Naive B cell (primary cell): Measurements from ENCODE around the gene CLDN34. TPM values are rescaled to one million over a fixed set of nuclear protein-coding genes. Genes with fewer than 3 reads are reported as not detected.

Experiments used
- ATAC-seq, 2 donors: fragments of 150-1000 bp; cut with Tn5 transposase; 2 replicates each; pipeline ENCODE4 v1.10.0; 2021; ENCODE audit warnings: low read depth in 2 of 2, mild to moderate bottlenecking in 2 of 2, moderate library complexity in 2 of 2
- DNase-seq: peaks from one replicate; pipeline ENCODE4 v3.0.0; 2022
- H3K27ac Mint-ChIP-seq, 6 donors: one replicate each; pipeline ENCODE4 v1.8.0; 2020 to 2022; ENCODE audit warnings: mild to moderate bottlenecking in 6 of 6, mixed read lengths in 6 of 6, moderate library complexity in 5 of 6, inconsistent platforms in 2 of 6
- H3K27me3 Mint-ChIP-seq, 3 donors: one replicate each; pipeline ENCODE4 v1.8.0; 2021 to 2022; ENCODE audit warnings: mixed read lengths in 3 of 3, mild to moderate bottlenecking in 1 of 3
- H3K36me3 Mint-ChIP-seq, 2 donors: one replicate each; pipeline ENCODE4 v1.8.0; 2020 to 2022; ENCODE audit warnings: mixed read lengths in 2 of 2, inconsistent platforms in 1 of 2, mild to moderate bottlenecking in 1 of 2
- H3K4me1 Mint-ChIP-seq, 3 donors: one replicate each; pipeline ENCODE4 v1.8.0; 2020 to 2022; ENCODE audit warnings: mixed read lengths in 3 of 3, inconsistent platforms in 1 of 3, mild to moderate bottlenecking in 1 of 3, moderate library complexity in 1 of 3
- H3K4me3 Mint-ChIP-seq, 8 donors: one replicate each; pipeline ENCODE4 v1.8.0; 2020 to 2022; ENCODE audit warnings: mild to moderate bottlenecking in 8 of 8, mixed read lengths in 8 of 8, moderate library complexity in 8 of 8, inconsistent platforms in 2 of 8
- H3K9me3 Mint-ChIP-seq, 7 donors: one replicate each; pipeline ENCODE4 v1.8.0; 2020 to 2022; ENCODE audit warnings: mixed read lengths in 7 of 7, mild to moderate bottlenecking in 5 of 7, inconsistent platforms in 2 of 7, moderate library complexity in 1 of 7
- polyA plus RNA-seq, 6 donors: library from polyadenylated mRNA; unstranded; fragments of 300-500 nt; fragmentation: Illumina TruSeq; gene quantifications; one replicate each; pipeline ENCODE4 v1.2.3, GENCODE V29; 2021; ENCODE audit warnings: low read depth in 6 of 6

Gene CLDN34, protein sequence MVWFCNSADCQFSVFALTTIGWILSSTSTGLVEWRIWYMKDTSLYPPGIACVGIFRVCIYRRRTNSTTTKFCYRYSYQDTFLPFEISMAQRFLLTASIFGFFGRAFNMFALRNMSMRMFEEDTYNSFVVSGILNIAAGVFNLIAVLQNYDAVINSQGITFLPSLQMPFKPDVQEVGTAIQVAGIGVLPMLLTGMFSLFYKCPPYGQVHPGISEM
- polyA plus RNA-seq = not detected

- Mint-ChIP-seq H3K36me3 (peaks cover 0 to 16% of the 10 kb centered on the region in 2 donors), H3K27me3 (peaks cover 4 to 15% (median 8%) of the 10 kb centered on the region in 3 donors), H3K9me3 (peaks cover 0 to 11% (median 7%) of the 10 kb centered on the region in 7 donors), H3K4me1 (peaks cover 0 to 7% (median 6%) of the 10 kb centered on the region in 3 donors), H3K4me3 (no peak within 1 kb of the TSS), H3K27ac (no peak within 1 kb of the TSS)
- ATAC-seq (no peak), DNase-seq (no peak)
Observed at GRCh38 chrX:9966775-9967408, at the start of gene CLDN34. Gene CLDN34 (plus strand): TSS chrX:9967358. CDS start chrX:9967358, 0 bp downstream.

DNA sequence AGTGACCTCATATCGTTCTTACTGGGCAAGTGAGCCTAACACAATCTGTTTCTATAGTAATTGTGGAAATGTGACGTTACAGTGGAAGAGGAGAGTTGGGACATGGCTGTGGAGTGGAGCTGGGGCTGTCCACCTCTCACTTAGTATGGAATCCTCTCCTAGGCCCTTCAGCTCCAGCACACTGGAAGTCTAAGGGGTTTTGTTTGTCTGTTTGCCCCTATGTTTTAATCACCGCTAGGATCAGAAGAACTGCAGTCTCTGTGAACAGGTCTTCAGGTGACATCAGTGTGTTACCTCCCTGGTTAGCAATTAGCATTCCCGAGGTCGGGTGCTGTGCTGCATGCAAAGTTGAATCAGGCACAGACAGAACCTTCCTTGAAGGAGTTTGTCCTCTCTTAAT lies 49.3 kb upstream of the CLDN34 start:
- Mint-ChIP-seq H3K4me1 (no peaks in the 10 kb centered on the region), H3K27ac (no peak overlapping the region), H3K36me3 (no peaks in the 10 kb centered on the region), H3K9me3 (peaks cover 0 to 9% (median 0%) of the 10 kb centered on the region in 7 donors), H3K4me3 (no peak overlapping the region), H3K27me3 (peaks cover 0 to 19% (median 12%) of the 10 kb centered on the region in 3 donors)
- DNase-seq (no peak), ATAC-seq (no peak)

DNA sequence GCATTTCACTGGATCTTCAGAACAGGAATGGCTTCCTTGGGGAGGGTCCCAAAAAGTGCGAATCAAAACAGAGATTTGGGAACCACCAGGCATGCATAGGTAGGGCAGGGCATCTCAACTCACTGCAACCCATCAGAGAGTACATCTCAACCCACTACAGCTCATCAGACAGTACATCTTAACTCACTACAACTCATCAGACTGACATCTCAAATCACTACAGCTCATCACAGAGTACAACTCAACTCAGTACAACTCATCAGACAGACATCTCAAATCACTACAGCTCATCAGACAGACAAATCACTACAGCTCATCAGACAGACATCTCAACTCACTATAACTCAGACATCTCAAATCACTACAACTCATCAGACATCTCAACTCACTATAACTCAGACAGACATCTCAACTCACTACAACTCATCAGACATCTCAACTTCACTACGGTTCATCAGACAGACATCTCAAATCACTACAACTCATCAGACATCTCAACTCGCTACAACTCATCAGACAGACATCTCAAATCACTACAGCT lies 47.5 kb upstream of the CLDN34 start:
- peaks cover 0 to 19% (median 12%) of the 10 kb centered on the region in 3 donors for H3K27me3 Mint-ChIP-seq
- no peak overlapping the region for H3K4me3 Mint-ChIP-seq
- DNase-seq (no peak), ATAC-seq (no peak)
- peaks cover 0 to 9% (median 0%) of the 10 kb centered on the region in 7 donors for H3K9me3 Mint-ChIP-seq
- H3K27ac Mint-ChIP-seq = no peak overlapping the region
- H3K4me1 Mint-ChIP-seq = no peaks in the 10 kb centered on the region
- no peaks in the 10 kb centered on the region for H3K36me3 Mint-ChIP-seq

DNA sequence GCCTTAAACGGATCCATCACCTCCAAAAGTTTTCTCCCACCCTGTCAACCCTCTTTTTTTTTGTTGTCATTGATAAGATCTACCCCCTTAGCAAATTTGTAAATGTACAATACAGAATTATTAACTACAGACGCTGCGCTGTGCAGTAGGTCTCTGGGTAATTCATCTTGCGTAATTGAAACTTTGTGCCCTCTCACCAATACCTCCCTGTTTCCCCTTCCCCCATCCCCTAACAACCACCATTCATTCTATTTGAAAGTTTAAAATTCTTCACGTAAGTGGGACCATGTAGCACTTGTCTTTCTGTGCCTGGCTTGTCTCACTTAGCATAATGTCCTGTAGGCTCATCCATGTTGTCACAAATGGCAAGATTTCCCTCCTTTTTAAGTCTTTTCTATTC lies 45.8 kb upstream of the CLDN34 start:
- Mint-ChIP-seq H3K27me3 (peaks cover 0 to 19% (median 12%) of the 10 kb centered on the region in 3 donors), H3K4me1 (no peaks in the 10 kb centered on the region), H3K27ac (no peak overlapping the region), H3K36me3 (no peaks in the 10 kb centered on the region), H3K9me3 (peaks cover 0 to 9% (median 0%) of the 10 kb centered on the region in 7 donors), H3K4me3 (no peak overlapping the region)
- ATAC-seq (no peak), DNase-seq (no peak)

- Mint-ChIP-seq H3K27me3 (peaks cover under 1 to 11% (median 6%) of the 10 kb centered on the region in 3 donors), H3K27ac (no peak overlapping the region), H3K9me3 (peaks cover 0 to 7% (median 0%) of the 10 kb centered on the region in 7 donors), H3K4me3 (no peak overlapping the region), H3K4me1 (peaks cover 0 to 4% (median 0%) of the 10 kb centered on the region in 3 donors), H3K36me3 (no peaks in the 10 kb centered on the region)
- DNase-seq = no peak
- ATAC-seq = no peak
Observed at GRCh38 chrX:9923357-9923756, 43.8 kb upstream of the CLDN34 start.

DNA sequence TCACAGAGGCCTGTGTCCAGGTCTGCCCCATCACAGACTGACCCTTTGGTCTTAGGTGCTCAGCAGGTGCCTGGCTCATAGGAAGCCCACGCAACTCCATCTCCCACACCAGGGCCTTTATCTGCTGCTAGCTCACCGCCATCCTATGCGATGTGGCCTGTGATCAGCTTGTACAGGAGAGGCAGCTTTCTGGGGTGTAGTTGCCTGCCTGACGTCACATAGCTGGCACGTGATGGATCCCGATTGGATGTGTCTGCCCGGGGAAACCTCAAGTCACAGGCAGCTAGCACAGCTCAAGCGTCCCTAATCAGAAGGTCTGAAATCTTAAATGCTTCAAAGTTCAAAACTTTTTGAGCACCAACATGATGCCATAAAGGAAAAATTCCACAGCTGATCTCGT lies 41.2 kb upstream of the CLDN34 start:
- no peaks in the 10 kb centered on the region for H3K36me3 Mint-ChIP-seq
- H3K4me1 Mint-ChIP-seq = peaks cover 0 to 4% (median 0%) of the 10 kb centered on the region in 3 donors
- ATAC-seq (no peak), DNase-seq (no peak)
- H3K9me3 Mint-ChIP-seq = peaks cover 0 to 5% (median 1%) of the 10 kb centered on the region in 7 donors
- no peak overlapping the region for H3K27ac Mint-ChIP-seq
- H3K27me3 Mint-ChIP-seq = peaks cover 0 to 5% (median 0%) of the 10 kb centered on the region in 3 donors
- no peak overlapping the region for H3K4me3 Mint-ChIP-seq

- Mint-ChIP-seq H3K36me3 (no peaks in the 10 kb centered on the region), H3K4me1 (peaks cover 0 to 4% (median 0%) of the 10 kb centered on the region in 3 donors), H3K27me3 (peaks cover 0 to 5% (median 0%) of the 10 kb centered on the region in 3 donors), H3K9me3 (peaks cover 0 to 5% (median 0%) of the 10 kb centered on the region in 7 donors), H3K27ac (no peak overlapping the region), H3K4me3 (no peak overlapping the region)
- no peak for ATAC-seq
- no peak for DNase-seq
Observed at GRCh38 chrX:9927698-9928482, 39.3 kb upstream of the CLDN34 start.

- H3K27me3 Mint-ChIP-seq = no peaks in the 10 kb centered on the region
Observed at GRCh38 chrX:9935436-9935835, 31.7 kb upstream of the CLDN34 start.

GRCh38 chrX:9937761-9938160 lies 29.4 kb upstream of the CLDN34 start:
- peaks cover 0 to 5% (median 0%) of the 10 kb centered on the region in 7 donors for H3K9me3 Mint-ChIP-seq
- H3K36me3 Mint-ChIP-seq = no peaks in the 10 kb centered on the region
- H3K27me3 Mint-ChIP-seq = no peaks in the 10 kb centered on the region
- DNase-seq (no peak), ATAC-seq (no peak)
- H3K4me3 Mint-ChIP-seq = no peak overlapping the region
- H3K4me1 Mint-ChIP-seq = peaks cover 9 to 29% (median 11%) of the 10 kb centered on the region in 3 donors
- no peak overlapping the region for H3K27ac Mint-ChIP-seq

More at GRCh38 chrX:9935436-9935835, 31.7 kb upstream of the CLDN34 start:
- no peak for ATAC-seq
- Mint-ChIP-seq H3K9me3 (peaks cover 0 to 1% (median 0%) of the 10 kb centered on the region in 7 donors), H3K36me3 (no peaks in the 10 kb centered on the region), H3K27ac (no peak overlapping the region), H3K4me1 (peaks cover 0 to 6% (median 0%) of the 10 kb centered on the region in 3 donors), H3K4me3 (no peak overlapping the region)
- no peak for DNase-seq

DNA sequence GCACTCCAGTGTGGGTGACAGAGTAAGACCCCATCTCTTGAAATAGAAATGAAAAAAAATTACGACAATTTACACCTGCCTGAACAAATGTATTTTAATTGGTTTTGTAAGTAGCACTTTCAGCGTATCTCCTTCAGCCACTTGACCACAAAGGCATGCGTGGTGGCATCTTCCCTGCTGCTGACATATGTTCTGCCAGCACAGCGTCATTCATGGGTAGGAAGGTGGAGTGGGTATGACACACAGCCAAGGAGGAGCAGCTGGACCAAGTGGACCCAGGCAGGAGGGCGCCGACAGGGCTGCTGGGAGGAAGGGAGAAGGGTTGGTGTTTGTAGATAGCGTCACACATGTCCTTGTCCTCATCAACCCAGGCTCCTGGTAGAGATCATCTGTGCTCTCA lies 28.6 kb upstream of the CLDN34 start:
- Mint-ChIP-seq H3K36me3 (no peaks in the 10 kb centered on the region), H3K27me3 (no peaks in the 10 kb centered on the region), H3K4me3 (no peak overlapping the region), H3K4me1 (peaks cover 9 to 34% (median 15%) of the 10 kb centered on the region in 3 donors), H3K9me3 (peaks cover 0 to 5% (median 0%) of the 10 kb centered on the region in 7 donors), H3K27ac (no peak overlapping the region)
- DNase-seq (no peak), ATAC-seq (no peak)

- H3K27ac Mint-ChIP-seq = no peak overlapping the region
- DNase-seq (no peak), ATAC-seq (no peak)
- peak overlapping the region in 4 of 8 donors; percentile 12 to 44 (median 30) for H3K4me3 Mint-ChIP-seq
- H3K27me3 Mint-ChIP-seq = no peaks in the 10 kb centered on the region
- H3K4me1 Mint-ChIP-seq = peaks cover 9 to 34% (median 15%) of the 10 kb centered on the region in 3 donors
- peaks cover 0 to 5% (median 0%) of the 10 kb centered on the region in 7 donors for H3K9me3 Mint-ChIP-seq
- no peaks in the 10 kb centered on the region for H3K36me3 Mint-ChIP-seq
Observed at GRCh38 chrX:9940421-9940820, 26.7 kb upstream of the CLDN34 start.

DNA sequence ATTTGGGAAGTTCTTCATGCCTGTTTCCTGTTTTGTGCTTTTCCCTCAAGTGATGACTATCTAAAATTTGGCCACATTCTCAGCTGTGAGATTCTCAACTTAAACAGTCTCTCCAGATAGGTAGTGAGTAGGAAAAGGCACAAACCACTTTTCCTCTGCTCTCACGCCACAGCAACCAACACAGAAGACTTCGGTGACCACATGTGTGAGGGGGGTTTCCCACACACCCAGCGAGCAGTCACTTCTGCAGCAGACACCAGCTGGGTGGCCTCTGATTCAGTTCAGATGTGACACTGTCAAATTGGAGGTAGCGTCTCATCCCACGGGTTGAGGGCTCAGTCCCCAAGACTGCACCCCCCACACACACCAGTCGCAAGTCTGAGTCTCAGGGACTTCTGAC lies 25.1 kb upstream of the CLDN34 start:
- DNase-seq (peak; percentile 44), ATAC-seq (peak; percentile 94 to 97)
- H3K27me3 Mint-ChIP-seq = no peaks in the 10 kb centered on the region
- H3K27ac Mint-ChIP-seq = peak overlapping the region in 3 of 6 donors; percentile 5 to 68 (median 26)
- peaks cover 9 to 34% (median 15%) of the 10 kb centered on the region in 3 donors for H3K4me1 Mint-ChIP-seq
- peaks cover 0 to 4% (median 0%) of the 10 kb centered on the region in 7 donors for H3K9me3 Mint-ChIP-seq
- no peaks in the 10 kb centered on the region for H3K36me3 Mint-ChIP-seq
- H3K4me3 Mint-ChIP-seq = peak overlapping the region in 7 of 8 donors; percentile 35 to 85 (median 55)

GRCh38 chrX:9943420-9943819 lies 23.7 kb upstream of the CLDN34 start:
- Mint-ChIP-seq H3K36me3 (no peaks in the 10 kb centered on the region), H3K27me3 (no peaks in the 10 kb centered on the region), H3K9me3 (peaks cover 0 to 4% (median 0%) of the 10 kb centered on the region in 7 donors), H3K4me1 (peaks cover 9 to 34% (median 15%) of the 10 kb centered on the region in 3 donors), H3K4me3 (no peak overlapping the region), H3K27ac (peak overlapping the region in 1 of 6 donors; percentile 1)
- ATAC-seq (no peak), DNase-seq (no peak)
